GM10266 (cell line): ENCODE data around the gene IRF4.

ENCODE experiments used
- DNase-seq: peaks from one replicate; pipeline ENCODE4 v3.0.0; 2012; ENCODE audit errors: extremely low spot score
- CTCF ChIP-seq: IDR thresholded peaks from 2 replicates; pipeline ENCODE4 v1.5.1; 2012; ENCODE audit warnings: mild to moderate bottlenecking, low read depth; ENCODE audit not compliant: control insufficient read depth, insufficient read depth; ENCODE audit errors: missing control alignments

The IRF4 gene

GRCh38 chr6:362924-363249 is 28.7 kb upstream of the IRF4 start:
- DNase-seq = no peak
- no peak for TF ChIP-seq CTCF

DNA sequence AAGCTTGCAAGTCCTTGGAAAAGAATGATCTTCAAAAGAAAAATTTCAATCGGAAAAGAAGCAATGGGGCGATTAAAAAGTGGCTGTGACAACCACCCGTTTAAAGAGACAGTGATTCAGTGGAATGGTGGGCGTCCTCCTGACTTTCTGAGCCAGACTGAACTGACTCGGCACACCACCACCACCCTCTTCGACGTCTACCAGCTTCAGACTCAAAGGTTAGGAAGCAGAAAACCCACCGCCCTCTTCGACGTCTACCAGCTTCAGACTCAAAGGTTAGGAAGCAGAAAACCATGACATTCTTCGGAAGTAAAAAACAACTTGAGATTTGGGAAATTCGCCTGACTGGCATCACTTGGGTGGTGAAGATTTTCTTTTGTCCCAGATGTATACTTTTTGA is 28.3 kb upstream of the IRF4 start:
- TF ChIP-seq CTCF = no peak

DNA sequence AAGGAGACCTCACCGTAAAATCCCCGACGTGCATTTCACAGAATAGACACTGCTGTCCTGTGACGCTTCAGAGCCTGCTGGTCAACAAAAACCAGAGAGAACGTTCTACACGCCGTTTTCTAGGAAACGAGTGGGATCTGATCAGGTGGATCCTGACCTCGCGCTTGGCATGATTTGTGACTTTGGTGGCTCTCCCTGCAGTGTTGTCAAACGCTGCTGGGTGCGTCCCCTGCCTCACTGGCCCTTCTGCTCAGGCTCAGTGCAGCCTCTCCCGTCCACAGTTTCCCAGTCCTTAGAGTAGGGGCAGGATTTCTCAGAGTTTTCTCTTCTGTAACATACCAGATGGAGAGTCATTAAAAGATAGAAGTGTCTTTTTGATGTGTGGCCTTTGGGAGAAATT is 27.6 kb upstream of the IRF4 start:
- DNase-seq = no peak
- no peak for TF ChIP-seq CTCF

More for the DNA sequence above, 28.3 kb upstream of the IRF4 start:
- no peak for DNase-seq

DNA sequence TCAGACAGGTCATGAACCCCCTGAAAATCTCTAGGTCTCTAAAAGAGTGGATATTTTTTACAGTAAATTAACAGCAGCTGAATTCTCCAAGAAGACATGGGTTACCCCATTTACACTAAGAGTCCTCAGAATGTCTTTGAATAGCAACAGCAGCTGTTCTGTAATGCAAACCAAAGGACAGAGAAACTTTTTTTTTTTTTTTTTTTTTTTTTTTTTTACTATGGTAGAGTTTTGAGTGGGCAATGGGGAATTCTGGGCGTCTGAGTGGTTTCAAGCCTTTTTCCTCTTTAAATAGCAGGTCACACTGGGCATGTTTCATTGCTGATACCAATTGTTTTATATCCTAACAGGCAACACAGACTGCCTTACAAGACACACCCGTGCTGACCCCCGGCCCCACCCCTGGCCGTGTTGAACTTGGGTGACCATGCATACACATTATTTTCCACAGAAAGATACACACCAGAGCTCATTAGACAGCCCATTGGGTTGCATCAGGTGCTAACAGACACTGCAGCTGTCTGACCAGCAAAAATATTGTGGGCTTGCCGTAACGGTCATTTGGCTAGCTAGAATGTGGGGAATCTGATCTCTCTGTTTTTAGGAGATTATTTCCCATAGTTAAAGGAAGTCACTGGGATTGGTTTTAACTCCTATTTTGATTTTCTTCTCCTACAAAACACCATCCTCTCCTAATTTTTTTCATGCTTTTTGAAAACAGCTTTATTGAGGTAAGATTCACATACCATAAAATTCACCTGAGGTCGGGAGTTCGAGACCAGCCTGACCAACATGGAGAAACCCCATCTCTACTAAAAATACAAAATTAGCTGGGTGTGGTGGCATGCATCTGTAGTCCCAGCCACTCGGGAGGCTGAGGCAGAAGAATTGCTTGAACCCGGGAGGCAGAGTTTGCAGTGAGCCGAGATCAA is 26.7 kb upstream of the IRF4 start:
- TF ChIP-seq CTCF = no peak

DNA sequence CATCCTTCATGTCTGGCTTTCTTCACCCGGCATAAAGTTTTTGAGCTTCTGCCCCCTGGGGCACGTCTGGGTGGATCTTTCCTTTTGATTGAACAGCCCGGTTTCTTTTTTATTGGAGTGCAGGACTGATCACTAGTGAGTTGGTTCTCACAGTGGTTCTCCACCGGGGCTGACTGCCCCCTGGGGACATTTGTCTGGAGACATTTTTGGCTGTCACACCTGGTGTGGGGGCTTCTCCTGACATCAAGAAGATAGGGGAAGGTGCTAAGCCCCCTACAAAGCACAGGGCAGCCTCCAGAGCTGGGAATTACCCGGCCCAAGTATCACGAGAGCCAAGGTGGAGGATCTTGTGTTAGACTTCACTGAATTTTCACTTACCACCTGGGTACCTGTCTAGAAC is 25.7 kb upstream of the IRF4 start:
- DNase-seq = no peak
- no peak for TF ChIP-seq CTCF

More for the DNA sequence above, 26.7 kb upstream of the IRF4 start:
- peak; percentile 70 for DNase-seq

GRCh38 chr6:366389-367297 is 24.9 kb upstream of the IRF4 start:
- TF ChIP-seq CTCF = no peak
- DNase-seq = no peak
